Measurements from ENCODE around the gene COPB2.

DNA sequence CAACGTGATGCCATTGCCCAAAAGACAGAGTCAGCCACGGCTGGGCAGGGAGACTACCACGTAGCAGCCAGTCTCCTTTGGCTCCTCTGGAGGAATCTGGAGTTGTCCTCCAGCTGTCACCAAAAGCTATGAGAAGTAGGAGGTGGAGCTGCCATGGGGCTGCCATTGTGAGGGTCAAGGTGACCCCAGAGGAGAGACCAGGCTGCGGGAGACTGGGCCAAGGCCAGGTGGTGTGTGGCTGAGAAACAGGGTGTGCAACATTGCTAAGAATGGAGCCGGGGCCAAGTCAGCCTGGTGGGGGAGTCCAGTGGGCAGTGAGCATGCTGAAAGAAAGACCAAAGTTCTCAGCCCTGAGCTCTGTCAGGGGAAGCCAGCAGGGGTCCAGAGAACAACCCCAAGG lies 75.5 kb downstream of the COPB2 start:
- TF ChIP-seq POLR2A (IDR thresholded peaks at IDR 0.05) = no peak
- TF ChIP-seq, protein P1, sequence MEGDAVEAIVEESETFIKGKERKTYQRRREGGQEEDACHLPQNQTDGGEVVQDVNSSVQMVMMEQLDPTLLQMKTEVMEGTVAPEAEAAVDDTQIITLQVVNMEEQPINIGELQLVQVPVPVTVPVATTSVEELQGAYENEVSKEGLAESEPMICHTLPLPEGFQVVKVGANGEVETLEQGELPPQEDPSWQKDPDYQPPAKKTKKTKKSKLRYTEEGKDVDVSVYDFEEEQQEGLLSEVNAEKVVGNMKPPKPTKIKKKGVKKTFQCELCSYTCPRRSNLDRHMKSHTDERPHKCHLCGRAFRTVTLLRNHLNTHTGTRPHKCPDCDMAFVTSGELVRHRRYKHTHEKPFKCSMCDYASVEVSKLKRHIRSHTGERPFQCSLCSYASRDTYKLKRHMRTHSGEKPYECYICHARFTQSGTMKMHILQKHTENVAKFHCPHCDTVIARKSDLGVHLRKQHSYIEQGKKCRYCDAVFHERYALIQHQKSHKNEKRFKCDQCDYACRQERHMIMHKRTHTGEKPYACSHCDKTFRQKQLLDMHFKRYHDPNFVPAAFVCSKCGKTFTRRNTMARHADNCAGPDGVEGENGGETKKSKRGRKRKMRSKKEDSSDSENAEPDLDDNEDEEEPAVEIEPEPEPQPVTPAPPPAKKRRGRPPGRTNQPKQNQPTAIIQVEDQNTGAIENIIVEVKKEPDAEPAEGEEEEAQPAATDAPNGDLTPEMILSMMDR (IDR thresholded peaks at IDR 0.05) = no peak

Measured in heart left ventricle (tissue), 13 donors.